8988T (cell line): Measurements from ENCODE around the gene RER1.

Source experiments
- DNase-seq: peaks from one replicate; pipeline ENCODE4 v3.0.0; 2011

The RER1 gene

GRCh38 chr1:2376931-2377672 lies 14.5 kb upstream of the RER1 start:
- no peak for DNase-seq

GRCh38 chr1:2377751-2378440 lies 13.7 kb upstream of the RER1 start:
- no peak for DNase-seq

- no peak for DNase-seq
Measured at GRCh38 chr1:2378441-2378851, 13.2 kb upstream of the RER1 start.

GRCh38 chr1:2378956-2379732 lies 12.5 kb upstream of the RER1 start:
- no peak for DNase-seq

- DNase-seq, result no peak
Measured at GRCh38 chr1:2379733-2380404, 11.8 kb upstream of the RER1 start.

GRCh38 chr1:2380816-2381591 lies 10.6 kb upstream of the RER1 start:
- no peak for DNase-seq

GRCh38 chr1:2381741-2382620 lies 9.7 kb upstream of the RER1 start:
- DNase-seq, result peak; percentile 96

- peak; percentile 71 for DNase-seq
Measured at GRCh38 chr1:2382621-2383361, 8.8 kb upstream of the RER1 start.

GRCh38 chr1:2383576-2383975 lies 8.1 kb upstream of the RER1 start:
- DNase-seq, result no peak

- DNase-seq, result no peak
Measured at GRCh38 chr1:2384130-2384860, 7.3 kb upstream of the RER1 start.

GRCh38 chr1:2384941-2385481 lies 6.6 kb upstream of the RER1 start:
- no peak for DNase-seq

- no peak for DNase-seq
Measured at GRCh38 chr1:2385606-2386280, 5.9 kb upstream of the RER1 start.

- DNase-seq, result no peak
Measured at GRCh38 chr1:2386636-2387611, 4.7 kb upstream of the RER1 start.

- DNase-seq, result no peak
Measured at GRCh38 chr1:2388004-2388913, 3.4 kb upstream of the RER1 start.

GRCh38 chr1:2389644-2390043 lies 2.0 kb upstream of the RER1 start:
- no peak for DNase-seq

GRCh38 chr1:2391931-2392509 lies 379 bp downstream of the RER1 start:
- DNase-seq, result no peak
